GM23248 (cell line): ENCODE results near the gene TOPAZ1.

Experiments
- EZH2 ChIP-seq: fragments of 200-600 bp; sonication (generic); IDR thresholded peaks from 2 replicates; pipeline ENCODE4 v1.6.1; 2018; ENCODE audit warnings: antibody characterized with exemption, mild to moderate bottlenecking; ENCODE audit not compliant: insufficient read depth, poor library complexity, severe bottlenecking
- EZH2phosphoT487 ChIP-seq: fragments of 200-600 bp; sonication (generic); IDR thresholded peaks from 2 replicates; pipeline ENCODE4 v1.6.1; 2018; ENCODE audit warnings: antibody characterized with exemption, moderate library complexity, mild to moderate bottlenecking, low read depth; ENCODE audit not compliant: insufficient read depth

- TF ChIP-seq EZH2 (no peak), EZH2phosphoT487 (no peak)
Observed at GRCh38 chr3:44206261-44206660, 35.4 kb upstream of the TOPAZ1 start.
